Fibroblast of pulmonary artery (primary cell): Measurements from ENCODE around the gene ARX.

ENCODE experiments used
- DNase-seq: peaks from one replicate; pipeline ENCODE4 v3.0.0-alpha.2; 2010; ENCODE audit warnings: low read depth
- H3K4me3 ChIP-seq: replicated peaks from 2 replicates; pipeline ENCODE4 v1.5.1; 2011; ENCODE audit warnings: low read depth, mild to moderate bottlenecking, control low read depth, low read length, moderate library complexity
- TF ChIP-seq, protein P1 (sequence below): IDR thresholded peaks from 2 replicates; pipeline ENCODE4 v1.5.1; 2011; ENCODE audit warnings: mild to moderate bottlenecking, control low read depth, low read length, inconsistent platforms; ENCODE audit errors: missing control alignments

The ARX gene

DNA sequence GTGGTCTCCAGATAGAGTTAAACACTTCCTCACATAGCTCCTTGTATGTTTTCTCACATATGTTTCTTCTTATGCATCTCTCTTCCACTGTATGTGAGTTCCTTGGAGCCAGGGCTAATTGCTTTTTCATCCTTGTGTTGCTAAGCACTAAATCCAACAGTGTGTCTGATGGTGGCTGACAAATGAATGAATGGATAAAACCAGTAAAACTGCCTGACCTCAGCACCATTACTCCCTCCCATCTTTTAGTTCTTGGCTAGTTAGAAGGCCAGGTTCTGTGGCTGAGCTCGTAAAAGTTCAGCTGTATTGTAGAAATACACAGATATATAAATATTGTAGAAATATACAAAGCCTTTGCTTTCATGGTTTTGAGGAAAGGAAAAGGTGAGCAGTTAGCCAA is 50.4 kb downstream of the ARX start:
- TF ChIP-seq, protein P1, sequence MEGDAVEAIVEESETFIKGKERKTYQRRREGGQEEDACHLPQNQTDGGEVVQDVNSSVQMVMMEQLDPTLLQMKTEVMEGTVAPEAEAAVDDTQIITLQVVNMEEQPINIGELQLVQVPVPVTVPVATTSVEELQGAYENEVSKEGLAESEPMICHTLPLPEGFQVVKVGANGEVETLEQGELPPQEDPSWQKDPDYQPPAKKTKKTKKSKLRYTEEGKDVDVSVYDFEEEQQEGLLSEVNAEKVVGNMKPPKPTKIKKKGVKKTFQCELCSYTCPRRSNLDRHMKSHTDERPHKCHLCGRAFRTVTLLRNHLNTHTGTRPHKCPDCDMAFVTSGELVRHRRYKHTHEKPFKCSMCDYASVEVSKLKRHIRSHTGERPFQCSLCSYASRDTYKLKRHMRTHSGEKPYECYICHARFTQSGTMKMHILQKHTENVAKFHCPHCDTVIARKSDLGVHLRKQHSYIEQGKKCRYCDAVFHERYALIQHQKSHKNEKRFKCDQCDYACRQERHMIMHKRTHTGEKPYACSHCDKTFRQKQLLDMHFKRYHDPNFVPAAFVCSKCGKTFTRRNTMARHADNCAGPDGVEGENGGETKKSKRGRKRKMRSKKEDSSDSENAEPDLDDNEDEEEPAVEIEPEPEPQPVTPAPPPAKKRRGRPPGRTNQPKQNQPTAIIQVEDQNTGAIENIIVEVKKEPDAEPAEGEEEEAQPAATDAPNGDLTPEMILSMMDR, result no peak
- no peak for DNase-seq
- no peak overlapping the region for H3K4me3 ChIP-seq

DNA sequence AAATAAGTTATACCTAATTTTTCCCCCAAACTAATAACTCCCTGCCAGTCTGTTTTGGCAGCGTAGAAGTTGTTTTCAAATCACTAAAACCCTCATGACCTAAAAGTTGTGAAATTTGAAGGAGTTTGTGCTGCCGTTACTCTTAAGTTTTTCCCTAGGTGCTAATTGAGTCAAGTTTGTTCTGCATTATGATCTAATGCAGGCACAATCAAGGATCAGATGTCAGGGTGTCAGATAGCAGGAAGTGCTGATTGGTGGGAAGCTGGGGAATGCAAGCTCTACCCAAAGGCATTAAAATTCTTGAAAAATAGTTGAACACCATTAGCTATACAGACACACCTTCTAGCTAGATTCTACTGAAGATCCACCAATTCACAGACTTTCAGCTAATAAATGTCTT is 51.9 kb downstream of the ARX start:
- DNase-seq, result no peak
- H3K4me3 ChIP-seq, result no peak overlapping the region
- TF ChIP-seq, protein P1, result no peak

DNA sequence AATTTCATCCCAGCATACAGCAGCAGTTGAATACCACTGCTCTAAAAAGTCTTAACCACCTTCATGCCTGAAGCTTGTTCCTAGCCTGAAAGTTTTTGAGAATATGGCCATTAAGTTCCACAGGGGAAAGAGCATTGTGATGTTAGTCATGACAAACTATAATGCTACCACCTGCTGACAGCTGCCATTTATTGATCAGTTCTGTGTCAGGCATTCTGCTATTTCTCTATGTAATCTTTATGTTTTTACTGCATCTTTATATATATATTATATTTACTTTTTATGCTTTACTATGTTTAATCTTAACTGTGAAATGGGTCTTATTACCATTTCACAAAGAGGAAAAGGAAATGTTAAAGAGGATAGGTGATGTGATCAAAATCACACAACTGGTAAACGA is 54.0 kb downstream of the ARX start:
- TF ChIP-seq, protein P1, result no peak
- H3K4me3 ChIP-seq, result no peak overlapping the region
- no peak for DNase-seq

DNA sequence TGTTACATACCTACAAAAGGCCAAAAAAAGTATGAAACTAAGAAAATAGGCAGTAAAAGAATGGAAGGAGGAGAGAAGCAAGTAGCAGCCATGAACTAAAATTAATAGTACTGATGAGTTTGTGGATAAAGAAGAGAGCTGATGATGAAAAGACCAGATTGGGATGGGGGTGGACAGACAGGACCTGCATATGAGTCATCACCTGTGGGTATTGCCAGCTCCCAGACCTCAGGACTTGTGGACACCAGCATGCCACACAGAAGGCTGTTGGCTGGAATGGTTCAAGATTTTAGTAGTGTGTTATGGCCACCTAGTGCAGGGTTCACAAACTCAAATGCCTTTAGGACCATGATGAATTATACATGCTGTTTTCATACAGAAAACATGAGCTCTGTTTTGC is 58.9 kb downstream of the ARX start:
- no peak overlapping the region for H3K4me3 ChIP-seq
- DNase-seq, result peak; percentile 1
- TF ChIP-seq, protein P1, result no peak

DNA sequence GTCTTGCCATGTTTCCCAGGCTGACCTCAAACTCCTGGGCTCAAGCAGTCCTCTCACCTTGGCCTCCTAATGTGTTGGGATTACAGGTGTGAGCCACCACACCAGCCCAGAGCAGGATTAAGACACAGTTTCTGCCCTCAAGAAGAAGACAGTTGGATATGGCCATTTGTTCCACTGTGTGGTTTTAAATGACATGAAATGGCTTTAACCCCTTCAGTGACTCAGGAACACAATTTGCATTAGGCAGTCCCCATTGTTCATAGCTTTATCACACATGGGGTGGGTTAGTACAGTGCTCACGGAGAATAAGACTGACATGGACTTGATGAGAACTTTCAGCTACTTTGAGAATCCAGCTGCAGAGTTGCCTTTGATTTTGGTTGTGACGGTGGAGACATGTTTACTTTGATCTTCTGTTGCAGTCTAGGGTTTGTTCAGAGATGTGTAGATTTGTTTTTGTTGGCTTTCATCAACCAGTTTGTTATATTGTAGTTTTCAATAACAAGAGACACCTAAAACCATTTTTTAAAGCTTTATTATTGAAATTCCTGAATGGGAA is 60.3 kb downstream of the ARX start:
- DNase-seq, result no peak
- TF ChIP-seq, protein P1, result no peak

DNA sequence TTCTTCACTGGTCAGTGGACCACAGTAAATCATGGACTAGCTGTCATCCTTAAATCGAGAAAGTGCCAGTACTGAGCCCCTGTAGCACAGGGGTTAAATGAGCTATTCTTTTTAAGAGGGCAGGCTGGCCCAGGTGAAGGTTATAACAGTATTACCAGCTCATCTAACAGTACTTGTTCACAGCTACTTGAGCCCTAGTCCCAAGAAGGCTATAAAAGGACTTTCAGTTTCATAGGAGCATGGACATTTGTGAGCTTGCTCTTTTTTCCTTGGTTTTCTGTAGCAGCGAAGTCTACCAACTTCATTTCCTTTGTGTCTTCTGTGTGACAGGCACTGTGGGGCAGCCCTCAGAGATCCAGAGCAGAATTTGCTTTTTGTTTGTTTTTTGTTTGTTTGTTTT is 61.0 kb downstream of the ARX start:
- TF ChIP-seq, protein P1, result no peak
- no peak for DNase-seq

More for the DNA sequence above, 60.3 kb downstream of the ARX start:
- H3K4me3 ChIP-seq, result no peak overlapping the region

More for the DNA sequence above, 61.0 kb downstream of the ARX start:
- no peak overlapping the region for H3K4me3 ChIP-seq
